HG03342 (cell line): ENCODE measurements around the gene CALHM2.
"Not testable (repeated sequence)": the region's sequence is repeated elsewhere in the genome, so short reads cannot be mapped to it uniquely, and the experiment has no call there.

Experiments
- ATAC-seq: cut with Tn5 transposase; IDR thresholded peaks from one replicate; pipeline ENCODE4 v1.9.1; 2021; ENCODE audit warnings: mild to moderate bottlenecking, moderate library complexity; ENCODE audit not compliant: unreplicated experiment

Gene CALHM2

GRCh38 chr10:103419101-103419500, 33.1 kb downstream of the CALHM2 start:
- no peak for ATAC-seq

- ATAC-seq: no peak
These were observed 34.6 kb downstream of the CALHM2 start for GRCh38 chr10:103417601-103418000.

- ATAC-seq: not testable (repeated sequence)
These were observed 35.1 kb downstream of the CALHM2 start for GRCh38 chr10:103417148-103417469.

- no peak for ATAC-seq
These were observed 35.6 kb downstream of the CALHM2 start for GRCh38 chr10:103416436-103417147.

GRCh38 chr10:103415581-103415980, 36.6 kb downstream of the CALHM2 start:
- ATAC-seq: no peak

- no peak for ATAC-seq
These were observed 38.6 kb downstream of the CALHM2 start for GRCh38 chr10:103413564-103413963.

GRCh38 chr10:103397191-103397825, 54.9 kb downstream of the CALHM2 start:
- no peak for ATAC-seq

GRCh38 chr10:103396789-103397087, 55.4 kb downstream of the CALHM2 start:
- ATAC-seq: no peak
